CD4-positive, alpha-beta T cell treated with Interleukin-2 at 100 ng/mL for 4 hours (primary cell): ENCODE data around the gene SPATA33.
A peak's percentile ranks its signal among the peaks of the same experiment; 100 is the strongest.

Source experiments
- DNase-seq: peaks from one replicate; pipeline ENCODE4 v3.0.0-alpha.2; 2020; ENCODE audit warnings: low spot score

Gene SPATA33

GRCh38 chr16:89709716-89710432 lies 52.2 kb downstream of the SPATA33 start:
- no peak for DNase-seq

DNA sequence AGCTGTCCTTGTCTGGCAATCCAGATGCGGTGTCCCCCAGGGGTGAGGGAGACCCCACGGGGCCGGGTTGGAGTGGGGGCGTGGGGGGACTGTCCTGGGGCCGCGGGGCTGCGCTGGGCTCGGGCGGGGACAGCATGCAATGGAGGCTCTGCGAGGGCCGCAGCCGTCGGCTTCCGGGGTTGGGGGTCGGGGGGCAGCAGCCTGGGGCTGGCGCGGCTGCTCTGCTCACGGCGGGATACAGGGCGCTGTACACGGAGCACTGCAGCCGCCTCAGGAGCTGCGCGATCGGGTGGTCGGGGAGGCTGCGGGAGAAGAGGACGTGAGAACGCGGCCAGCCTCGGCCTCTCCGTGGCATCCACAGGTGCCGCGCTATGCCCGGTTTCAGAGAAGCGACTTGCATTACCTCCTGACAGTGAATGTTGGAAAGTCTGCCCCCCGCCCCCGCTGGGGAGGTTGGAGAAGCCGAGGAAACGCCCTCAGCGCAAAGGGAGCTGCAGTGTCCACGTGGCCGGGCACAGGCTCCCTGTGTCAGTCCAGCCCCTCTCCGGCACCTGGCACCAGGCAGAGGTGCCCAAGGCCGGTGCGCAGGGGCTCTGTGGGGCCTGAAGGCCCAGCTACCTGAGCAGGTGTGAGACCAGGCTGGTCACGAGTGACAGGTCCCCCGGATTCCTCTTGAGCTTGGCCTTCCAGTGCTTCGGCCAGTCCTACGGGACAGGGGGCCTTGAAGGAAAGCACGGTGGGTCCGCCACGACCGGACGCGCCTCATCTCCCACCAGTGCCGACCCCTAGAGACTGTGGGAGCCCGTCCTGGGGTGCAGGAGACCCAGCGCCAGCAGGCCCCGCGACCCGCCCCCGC lies 53.3 kb downstream of the SPATA33 start:
- DNase-seq, result no peak

DNA sequence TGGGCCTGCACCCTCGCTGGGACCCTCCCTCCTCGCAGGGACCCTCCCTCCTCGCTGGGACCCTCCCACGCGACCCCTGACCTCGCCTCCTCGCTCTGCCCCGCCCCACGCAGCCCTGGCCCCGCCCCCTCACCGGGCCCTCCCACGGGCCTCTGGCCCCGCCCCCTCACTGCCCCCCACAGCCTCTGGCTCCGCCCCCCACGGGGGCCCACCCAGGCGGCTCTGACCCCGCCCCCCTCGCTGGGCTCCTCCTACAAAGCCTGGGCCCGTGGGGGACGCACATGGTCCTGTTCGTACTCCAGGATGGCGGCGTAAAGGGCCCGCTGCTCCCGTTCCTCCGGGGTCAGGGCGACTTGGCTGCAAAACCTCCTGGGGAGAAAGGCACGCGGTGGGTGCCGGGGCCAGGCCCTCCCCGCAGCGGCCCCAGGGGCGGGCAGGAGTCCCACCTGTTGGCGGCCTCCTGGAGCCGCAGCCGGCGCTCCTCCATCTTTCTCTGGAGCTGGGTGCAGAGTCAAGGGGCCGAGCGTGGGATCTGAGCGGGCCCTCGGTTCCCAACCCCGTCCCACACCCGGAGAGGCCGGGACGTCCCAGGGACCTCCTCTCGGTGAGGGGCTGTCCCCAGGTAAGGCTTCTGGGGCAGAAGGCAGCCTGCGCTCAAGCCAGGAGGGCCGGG lies 54.1 kb downstream of the SPATA33 start:
- DNase-seq, result peak; percentile 56

GRCh38 chr16:89712274-89712781 lies 54.7 kb downstream of the SPATA33 start:
- DNase-seq, result no peak

- no peak for DNase-seq
Observed at GRCh38 chr16:89716493-89716892, 58.9 kb downstream of the SPATA33 start.

GRCh38 chr16:89716916-89717687 lies 59.5 kb downstream of the SPATA33 start:
- DNase-seq, result no peak

- no peak for DNase-seq
Observed at GRCh38 chr16:89717688-89718505, 60.3 kb downstream of the SPATA33 start.
